GM12874 (cell line): ENCODE measurements around the gene PHF12.

Experiments used
- TF ChIP-seq, protein P1 (sequence below): IDR thresholded peaks from 2 replicates; pipeline ENCODE4 v1.5.1; 2011; ENCODE audit warnings: low read depth, mild to moderate bottlenecking, control low read depth, low read length, moderate library complexity; ENCODE audit not compliant: insufficient read depth

Gene PHF12

GRCh38 chr17:28968231-28968913 is 17.1 kb upstream of the PHF12 start:
- TF ChIP-seq, protein P1, sequence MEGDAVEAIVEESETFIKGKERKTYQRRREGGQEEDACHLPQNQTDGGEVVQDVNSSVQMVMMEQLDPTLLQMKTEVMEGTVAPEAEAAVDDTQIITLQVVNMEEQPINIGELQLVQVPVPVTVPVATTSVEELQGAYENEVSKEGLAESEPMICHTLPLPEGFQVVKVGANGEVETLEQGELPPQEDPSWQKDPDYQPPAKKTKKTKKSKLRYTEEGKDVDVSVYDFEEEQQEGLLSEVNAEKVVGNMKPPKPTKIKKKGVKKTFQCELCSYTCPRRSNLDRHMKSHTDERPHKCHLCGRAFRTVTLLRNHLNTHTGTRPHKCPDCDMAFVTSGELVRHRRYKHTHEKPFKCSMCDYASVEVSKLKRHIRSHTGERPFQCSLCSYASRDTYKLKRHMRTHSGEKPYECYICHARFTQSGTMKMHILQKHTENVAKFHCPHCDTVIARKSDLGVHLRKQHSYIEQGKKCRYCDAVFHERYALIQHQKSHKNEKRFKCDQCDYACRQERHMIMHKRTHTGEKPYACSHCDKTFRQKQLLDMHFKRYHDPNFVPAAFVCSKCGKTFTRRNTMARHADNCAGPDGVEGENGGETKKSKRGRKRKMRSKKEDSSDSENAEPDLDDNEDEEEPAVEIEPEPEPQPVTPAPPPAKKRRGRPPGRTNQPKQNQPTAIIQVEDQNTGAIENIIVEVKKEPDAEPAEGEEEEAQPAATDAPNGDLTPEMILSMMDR: no peak

DNA sequence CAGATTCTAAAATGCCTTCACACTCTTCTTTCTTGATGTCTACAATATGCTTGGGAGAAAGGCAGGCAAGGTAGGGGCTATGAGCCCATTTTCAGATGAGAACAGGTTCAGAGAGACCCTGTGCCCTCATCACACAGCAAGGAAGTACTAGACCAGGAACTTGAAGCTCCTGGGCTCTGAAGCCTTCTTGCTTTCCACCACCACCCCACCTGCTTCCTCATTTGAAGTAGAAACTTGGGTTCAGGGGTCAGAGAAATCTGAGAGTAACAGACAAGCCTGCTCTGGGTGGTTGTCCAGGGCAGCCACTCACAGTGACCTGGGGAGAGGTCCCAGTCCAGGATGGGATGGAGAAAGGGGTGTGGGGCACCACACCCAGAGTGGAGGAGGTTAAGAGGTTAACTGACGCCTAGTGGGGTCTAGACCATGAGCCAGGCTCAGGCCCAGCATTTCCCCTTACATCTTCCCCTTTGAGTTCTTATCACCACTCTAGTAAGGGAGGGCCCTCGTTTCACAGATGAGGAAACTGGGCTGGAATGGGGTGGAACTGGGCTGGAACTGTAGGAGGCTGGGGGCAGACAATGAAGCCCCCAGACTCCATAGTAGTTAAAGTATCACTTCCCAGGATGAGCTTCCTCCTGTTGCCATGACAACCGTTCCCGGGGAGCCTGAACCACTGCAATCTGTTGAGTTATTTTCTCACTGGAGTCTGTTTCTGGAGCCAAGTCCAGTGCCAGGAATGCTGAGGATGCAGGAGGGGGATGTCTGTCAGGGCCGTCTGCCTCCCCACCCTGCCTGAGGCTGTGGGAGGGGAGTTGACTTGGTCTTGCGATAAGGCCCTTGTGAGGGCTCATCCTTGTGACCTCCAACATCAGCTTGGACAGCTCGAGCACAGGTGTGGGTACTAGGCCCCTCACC is 16.2 kb upstream of the PHF12 start:
- TF ChIP-seq, protein P1: no peak

DNA sequence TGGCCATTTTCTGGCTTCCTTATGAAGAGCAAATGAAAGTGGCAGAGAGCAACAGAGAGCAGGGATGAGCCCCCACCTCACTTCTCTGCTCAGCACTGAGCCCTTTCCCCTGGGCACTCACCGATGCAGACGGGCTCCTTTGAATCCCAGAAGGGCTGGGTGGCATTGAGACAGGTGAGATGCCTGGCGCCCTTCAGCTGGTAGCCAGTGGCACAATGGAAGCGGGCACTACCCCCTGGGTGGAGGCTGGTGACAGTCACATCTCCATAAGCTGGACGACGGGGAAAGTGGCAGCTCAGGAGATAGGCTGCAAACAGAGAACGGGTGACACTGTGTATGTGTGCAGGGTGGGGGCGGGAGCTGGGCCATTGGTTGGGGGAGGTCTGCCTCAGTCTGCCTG is 12.5 kb upstream of the PHF12 start:
- TF ChIP-seq, protein P1: no peak

DNA sequence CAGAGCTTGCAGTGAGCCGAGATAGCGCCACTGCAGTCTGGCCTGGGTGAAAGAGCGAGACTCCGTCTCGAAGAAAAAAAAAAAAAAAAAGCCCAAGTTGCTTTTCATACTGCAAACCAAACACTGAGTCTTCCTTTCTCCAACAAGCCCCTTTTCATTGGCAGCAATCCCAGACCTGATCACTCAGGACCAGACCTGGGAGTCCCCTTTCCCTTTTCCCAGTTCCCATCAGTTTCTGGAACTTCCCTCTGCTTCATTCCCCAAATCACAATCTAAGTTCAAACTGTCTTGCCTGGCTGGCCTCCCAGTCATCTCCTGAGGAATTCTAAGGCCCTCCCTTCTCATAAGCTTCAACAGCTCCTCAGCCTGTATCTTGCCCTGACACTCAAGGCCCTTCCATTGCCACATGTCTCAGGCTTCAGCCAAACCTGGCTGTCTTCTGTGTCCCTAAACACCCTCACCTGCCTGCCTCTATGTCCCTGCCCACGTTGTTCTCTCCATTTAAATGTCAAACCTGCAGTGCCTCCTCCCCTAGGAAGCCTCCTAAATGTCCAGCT is 11.8 kb upstream of the PHF12 start:
- TF ChIP-seq, protein P1: no peak

GRCh38 chr17:28961391-28961790 is 10.1 kb upstream of the PHF12 start:
- TF ChIP-seq, protein P1: no peak

- TF ChIP-seq, protein P1: no peak
These were observed 9.1 kb upstream of the PHF12 start for GRCh38 chr17:28960256-28961061.
